Hindlimb muscle (tissue), 1 donor: ENCODE results near the gene TAF3. TPM values are rescaled to one million over a fixed set of nuclear protein-coding genes. Genes with fewer than 3 reads are reported as not detected.

ENCODE experiments used
- DNase-seq: peaks from one replicate; pipeline ENCODE4 v3.0.0-alpha.2; 2013
- polyA plus RNA-seq: library from polyadenylated mRNA; unstranded; fragments of 120-200 nt; gene quantifications from one replicate; pipeline ENCODE4 v1.2.1, GENCODE V29; 2013; ENCODE audit not compliant: insufficient read length

TAF3 gene
- polyA plus RNA-seq, 1 donor = 6.3 TPM

DNA sequence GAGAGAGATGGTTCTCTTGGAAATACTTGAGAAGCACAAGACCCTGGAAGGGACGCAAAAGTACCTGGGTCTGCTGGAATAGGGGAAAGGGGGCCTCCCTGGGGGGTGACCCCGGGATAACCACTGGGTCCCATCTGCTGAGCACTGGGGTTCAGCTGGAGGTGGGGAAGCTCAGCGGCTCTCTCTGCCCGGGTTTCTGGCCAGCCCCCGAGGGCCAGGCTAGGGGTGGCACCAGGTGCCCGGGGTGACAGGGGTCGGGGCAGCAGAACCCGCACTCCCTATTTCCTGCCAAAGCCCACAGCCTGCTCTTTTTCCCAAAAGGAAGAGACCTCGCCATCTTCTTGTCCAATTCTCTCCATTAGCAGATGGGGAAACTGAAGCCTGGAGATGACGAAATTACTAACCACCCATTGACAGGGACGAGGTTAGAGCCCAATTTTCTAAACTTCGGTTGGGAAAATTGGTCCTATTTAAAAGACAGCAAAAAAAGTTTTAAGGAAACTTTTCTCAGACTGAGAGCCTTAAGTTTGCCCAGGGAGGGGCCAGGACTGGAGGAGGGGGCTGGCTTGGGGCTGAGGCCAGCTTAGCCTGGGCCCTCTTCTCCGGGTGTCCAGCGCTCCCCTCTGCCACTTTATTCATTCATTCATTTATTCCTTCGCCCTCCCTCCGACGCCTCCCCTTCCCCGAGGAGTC, 218.3 kb downstream of the TAF3 start:
- no peak for DNase-seq

DNA sequence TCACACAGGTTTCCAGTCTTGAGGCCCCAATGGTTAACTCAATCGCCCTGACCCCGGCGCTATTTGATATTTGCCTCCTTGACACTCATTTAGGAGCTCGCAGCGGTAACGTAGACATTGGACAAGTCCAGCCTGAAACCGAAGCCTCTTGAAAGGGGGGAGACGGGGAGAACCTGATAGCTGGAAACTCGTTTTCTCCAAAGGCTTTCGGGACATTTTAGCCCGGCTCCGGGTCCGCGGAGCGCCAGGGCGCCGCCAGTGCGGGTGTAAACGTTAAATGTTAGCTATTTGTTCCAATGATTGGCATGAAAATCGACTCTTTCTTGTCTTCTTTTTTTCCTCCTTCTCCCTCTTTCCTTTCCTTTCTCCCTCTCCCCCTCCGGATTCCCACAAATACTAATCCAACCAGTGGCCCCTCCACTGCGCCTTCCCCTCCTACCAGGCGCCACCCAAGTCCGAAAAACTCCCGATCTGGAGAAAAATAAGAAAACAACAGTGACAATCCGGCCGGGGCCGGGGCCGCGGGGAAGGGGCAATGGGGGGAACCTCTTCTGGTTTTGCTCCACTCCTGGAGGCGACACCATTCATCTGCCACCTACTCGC, 219.0 kb downstream of the TAF3 start:
- DNase-seq = no peak

DNA sequence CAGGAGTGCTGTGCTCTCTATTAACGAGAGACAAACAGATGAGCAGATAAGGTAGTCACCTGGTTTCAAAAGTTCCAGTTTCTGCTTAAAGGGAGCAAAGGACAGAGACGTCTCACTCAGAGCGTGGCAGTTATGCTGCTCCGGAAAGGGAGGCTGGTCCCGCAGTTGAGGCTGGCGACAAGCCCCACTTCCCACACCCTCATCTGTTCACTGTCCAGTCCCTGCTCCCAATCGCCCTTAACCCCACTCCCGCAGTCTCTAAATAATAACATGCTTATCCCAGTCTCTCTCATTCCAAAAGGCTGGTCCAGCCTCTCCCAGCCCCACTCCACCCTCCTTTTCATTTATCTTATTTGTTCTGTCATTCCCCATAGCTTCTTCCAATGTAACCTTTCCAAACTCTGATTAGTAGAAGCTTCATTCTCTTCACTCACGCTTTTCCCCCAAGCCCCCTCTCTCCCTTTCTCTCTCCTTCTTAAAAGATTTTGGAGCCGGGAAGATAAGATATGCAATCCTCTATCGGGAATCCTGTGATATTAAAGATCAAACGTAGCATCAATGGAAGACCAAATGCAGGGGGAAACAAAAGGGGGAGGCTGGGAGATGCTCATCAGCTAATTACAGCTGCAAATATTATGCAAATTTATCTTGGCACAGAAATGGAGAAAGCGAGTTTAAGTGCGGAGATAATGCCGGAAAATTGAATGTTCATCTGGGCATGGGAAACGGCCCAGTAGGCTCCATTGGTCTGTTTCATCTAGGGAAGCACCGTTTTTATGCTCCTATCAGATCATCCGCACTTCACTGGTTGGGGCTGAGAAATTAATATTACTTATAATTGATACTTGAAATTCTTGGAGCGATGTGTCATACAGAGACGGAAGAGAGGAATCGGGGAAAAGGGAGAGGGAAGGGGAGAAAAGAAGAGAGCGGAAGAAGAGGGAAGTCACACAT, 219.9 kb downstream of the TAF3 start:
- no peak for DNase-seq

DNA sequence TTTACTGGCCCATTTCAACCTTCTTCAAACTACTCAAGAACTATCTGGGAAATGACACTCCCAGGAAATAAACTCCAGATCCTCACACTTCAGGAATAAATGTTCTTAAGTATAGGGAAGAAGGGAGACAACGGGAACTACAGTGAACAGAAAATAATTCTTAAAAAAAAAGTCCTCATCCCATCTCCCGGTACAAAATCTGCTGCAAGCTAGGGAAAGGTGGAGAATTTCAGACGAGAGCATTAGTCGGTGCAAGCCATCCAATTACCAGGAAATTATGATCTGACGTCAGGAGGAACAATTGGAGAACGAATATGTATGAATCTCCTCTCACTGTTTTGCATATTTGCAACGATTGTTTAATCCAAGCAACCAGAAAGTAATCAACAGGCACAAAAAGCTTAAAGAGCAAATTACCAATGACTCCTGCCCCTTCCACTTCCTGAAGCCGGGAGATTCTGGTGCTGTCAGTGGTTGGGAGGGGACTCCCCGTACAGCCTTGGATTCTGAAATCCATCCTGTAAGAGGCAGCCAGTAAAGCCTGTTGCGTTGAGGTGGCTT, 221.1 kb downstream of the TAF3 start:
- no peak for DNase-seq

DNA sequence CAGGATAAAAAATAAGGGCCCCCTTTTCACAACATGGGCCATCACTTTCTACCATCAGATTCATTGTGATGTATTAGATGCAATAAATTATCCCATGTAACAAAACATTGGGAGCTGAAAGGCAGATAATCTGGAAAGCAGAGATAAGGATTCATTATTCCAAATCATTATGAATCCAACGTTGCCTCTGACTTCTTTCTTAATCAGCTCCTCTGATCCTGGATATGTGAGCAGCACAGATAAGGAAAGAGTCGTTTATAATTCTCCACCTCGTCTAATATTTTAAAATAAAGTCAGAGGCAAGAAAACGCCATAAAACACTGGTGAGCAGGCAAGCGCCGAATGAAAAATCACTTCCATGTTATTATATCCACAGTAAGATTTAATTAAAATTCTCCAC, 222.3 kb downstream of the TAF3 start:
- no peak for DNase-seq

DNA sequence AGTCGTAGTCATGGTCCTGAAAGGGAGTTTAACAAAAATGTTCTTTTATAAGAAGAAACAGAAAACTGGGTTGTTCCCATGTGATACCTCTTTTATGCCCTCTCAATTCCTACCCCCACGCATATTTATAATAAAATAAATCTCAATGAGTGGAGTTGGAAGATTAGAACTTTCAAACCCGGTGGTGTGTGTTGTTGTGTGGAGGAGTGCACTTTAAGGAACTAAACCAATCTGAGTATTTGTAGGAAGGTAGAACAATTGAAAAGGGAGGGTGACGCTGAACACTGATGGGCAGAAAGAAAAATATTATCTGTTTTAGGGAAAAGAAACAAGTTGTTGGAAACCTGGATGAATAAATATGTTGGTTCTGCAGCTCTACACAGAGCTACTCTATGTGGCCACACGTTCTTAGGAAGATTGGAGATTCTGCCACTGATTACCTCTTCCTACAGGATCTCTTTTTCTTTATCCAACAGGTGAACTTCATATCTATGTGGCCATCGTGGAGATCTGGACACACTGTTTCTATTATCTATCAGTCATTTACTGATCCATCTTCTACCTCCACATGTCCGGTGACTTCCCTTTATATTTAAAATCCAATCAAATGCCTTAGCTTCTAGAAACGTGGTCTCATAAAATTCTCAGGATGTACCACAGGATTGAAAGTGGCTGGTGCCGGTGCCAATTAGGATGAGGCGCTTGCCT, 223.1 kb downstream of the TAF3 start:
- DNase-seq = no peak

DNA sequence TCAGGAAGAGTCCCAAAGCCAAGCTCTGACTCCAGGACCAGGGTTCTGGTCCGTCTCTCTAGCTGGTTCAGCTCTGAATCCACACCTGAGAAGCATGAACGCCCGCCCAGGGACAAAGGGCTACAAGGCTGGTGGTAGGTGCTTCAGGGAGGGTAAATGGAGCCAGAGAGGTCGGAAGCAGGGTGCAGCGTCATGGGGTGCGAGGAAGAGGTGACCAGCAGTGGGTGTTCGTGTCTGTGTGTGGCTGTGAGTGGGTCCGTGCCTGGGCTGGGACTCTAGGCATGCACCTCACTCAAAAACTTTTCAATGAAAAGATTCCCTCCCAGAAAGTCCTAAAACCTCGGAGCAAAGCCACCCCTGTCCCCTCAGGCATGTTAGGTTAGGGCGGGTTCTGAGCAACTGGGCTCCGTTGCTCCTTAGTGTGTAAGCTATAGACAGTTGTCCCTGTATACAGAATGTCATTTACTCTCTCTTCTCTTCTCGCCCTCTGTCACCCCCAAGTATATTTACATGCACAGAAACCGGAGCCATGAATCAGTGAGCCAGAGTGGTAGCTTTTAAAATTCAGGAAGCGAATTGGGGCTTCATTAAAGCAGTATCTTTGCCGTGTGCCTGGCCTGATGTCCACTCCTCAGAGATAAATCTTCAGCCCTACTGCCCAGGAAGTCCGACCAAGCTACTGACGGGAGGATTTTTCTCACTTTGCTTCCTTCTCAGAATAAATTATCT, 223.9 kb downstream of the TAF3 start:
- DNase-seq = no peak

DNA sequence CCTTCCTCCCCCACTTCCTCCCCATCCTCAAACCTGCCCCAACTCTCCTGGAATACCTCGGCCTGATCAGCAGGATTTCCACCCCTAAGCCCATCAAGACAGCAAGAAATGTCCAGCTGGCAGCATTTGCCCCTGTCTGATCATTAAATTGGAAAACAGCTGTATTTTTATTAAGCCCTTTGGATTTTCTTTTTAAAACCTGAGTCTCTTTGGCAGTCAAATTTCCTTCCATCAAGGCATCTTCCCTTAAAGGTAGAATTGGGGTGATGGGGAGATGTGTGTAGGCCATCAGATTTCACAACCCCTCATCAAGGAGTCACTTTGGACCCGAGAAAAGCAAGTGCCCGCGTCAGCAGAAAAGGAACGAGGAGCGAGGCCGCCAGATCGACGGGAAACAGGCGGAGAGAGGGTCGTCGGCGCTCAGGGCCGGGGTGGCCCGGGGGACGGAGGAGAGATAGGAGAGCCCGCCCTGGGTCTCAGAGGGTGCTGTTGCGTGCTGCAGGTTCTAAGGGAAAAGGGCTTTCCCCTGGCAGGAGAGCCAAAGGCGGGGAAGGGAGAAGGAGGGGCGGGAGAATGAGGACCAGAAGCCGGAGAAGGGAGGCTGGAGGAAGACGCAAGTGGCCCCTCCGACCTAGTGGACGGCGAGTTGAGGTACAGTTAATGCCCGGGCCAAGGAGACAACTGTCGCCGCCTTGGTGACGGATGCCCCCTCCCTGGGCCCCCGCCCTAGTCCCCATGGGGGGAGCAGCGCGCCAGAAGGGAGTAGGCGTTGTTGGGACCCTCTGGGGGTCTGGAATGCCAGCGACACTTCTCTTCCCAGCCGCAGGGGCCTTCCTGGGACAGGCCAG, 224.6 kb downstream of the TAF3 start:
- DNase-seq = no peak

DNA sequence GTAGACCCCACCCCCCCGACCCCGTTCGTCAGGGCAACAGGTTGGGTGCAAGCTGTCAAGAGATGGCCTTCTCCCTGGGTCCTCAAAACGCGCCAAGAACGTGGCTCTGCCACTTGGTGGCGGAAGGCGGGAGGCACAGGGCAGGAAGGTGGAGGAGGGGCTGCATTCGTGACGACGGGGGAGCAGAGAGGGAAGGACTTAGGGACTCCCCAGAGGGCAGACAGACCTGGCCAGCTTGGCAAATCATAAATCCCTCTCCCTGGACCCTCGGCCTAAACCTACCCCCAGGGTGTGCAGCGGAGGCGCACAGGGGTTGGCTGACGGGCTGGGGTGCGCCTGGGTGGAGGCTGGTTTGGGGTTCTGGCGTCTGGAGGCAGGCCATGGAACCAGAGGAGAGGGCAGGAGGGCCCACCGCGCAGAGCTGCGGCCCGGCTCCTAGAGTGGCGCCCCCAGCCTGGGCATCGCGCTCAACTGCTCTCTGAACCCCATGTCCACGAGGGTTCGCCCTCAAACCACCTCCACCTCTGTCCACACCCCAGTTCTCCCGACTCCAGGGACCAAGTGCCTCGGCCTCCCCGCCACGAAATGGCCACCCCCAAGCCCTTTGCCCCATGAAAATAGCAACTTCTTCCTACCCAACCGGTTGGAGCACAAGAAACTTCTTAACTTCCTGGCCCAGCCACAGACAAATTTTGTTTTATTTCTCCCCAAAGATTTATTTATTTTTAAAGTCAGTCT, 225.4 kb downstream of the TAF3 start:
- no peak for DNase-seq

DNA sequence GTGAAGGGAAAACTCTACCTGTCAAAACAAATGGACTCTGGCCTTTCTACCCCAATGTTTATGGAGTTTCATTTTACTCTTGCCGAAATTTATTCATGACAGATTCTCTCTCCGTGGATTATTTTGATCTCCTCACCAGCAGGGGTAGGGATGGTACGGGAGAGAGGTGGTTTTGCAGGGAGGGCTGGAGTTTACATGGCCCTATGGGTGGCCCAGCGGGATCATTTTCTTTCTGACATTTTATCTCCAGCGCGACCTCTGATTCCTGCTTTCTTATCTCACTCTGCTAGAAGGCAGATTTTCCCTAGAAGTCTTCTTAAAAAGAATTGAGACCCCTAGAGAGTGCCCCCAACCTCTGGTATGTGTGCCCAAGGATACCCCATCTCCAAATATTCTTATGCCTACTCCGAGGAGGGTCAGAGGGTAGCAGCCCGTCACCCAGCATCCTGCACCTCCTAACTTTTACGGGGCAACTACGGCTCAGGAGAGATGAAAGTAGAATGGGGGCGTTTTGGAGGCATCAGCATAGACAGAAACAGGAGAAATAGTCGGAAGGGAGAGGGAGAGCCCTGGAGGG, 226.1 kb downstream of the TAF3 start:
- DNase-seq = no peak

DNA sequence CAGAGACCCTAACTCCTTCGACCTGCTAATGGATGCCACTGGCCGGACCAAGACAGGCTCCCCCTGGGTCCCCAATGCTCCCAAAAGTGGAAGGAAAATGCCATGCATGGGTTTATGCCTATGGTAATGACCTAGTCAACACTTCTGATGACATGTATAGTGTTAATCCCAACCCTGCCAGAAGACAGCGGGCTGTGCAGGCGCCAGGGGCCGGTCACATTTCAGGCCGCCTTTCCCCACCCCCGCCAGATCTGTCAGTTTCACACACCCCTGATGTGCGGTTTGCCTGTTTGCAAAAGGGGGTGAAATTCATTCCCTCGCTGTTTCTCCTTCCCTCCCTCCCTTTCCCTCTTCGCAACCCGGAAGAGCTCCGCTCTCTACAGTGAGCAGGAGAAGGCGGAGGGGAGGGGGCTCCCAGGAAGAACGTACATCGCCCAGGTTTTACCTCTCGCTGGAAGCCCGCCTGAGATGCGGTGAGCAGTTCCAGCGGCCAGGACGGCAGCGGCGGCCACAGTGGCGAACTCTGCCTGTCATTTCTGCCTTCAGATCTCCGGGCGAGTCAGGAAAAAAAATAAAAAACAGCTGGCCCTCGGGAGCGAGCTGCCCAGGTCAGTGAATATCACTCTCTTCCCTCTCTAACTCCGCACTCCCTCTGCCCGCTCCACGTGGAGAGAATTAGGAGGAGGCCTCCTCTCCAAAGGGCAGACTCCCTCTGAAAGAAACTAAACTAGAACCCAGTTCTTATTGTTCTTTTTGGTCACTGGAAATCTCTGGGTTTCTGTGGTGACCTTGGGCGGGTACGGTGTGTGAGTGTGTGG, 226.8 kb downstream of the TAF3 start:
- no peak for DNase-seq

DNA sequence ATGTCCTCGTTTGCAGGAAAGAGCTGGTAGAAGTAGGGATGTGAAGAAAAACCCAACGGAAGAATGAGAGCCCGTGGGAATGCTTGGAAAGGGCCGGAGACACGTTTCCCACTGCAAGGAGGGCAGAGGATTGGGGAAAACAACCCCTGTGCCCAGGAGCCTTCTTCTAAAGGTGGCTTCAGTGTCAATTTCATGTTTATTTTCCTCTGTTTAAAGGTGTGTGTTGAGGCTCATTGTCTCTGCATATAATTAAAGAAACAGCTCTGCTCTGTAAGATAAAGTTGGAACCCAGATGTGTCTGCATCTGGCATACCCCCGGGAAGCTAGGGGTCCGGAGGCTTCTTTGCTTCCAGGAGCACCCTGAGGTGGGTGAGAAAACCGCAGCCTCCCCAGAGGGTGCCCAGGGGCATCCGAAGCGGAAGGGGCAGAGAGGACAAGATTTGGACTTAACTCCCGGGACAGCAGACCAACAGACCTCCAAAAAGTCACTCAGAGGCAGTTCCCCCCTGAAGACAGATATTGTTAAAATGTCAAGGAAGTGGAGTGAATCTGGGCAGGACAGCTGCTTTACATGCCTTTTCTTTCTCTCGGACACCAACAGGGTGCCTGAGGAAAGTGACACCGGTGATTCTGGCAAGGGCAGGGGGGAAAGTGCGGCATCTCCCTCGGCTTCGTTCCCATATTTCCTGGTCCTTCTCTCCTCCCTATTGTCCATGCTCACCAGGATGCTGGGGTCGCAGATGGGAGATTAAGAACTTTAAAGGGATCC, 227.6 kb downstream of the TAF3 start:
- no peak for DNase-seq

DNA sequence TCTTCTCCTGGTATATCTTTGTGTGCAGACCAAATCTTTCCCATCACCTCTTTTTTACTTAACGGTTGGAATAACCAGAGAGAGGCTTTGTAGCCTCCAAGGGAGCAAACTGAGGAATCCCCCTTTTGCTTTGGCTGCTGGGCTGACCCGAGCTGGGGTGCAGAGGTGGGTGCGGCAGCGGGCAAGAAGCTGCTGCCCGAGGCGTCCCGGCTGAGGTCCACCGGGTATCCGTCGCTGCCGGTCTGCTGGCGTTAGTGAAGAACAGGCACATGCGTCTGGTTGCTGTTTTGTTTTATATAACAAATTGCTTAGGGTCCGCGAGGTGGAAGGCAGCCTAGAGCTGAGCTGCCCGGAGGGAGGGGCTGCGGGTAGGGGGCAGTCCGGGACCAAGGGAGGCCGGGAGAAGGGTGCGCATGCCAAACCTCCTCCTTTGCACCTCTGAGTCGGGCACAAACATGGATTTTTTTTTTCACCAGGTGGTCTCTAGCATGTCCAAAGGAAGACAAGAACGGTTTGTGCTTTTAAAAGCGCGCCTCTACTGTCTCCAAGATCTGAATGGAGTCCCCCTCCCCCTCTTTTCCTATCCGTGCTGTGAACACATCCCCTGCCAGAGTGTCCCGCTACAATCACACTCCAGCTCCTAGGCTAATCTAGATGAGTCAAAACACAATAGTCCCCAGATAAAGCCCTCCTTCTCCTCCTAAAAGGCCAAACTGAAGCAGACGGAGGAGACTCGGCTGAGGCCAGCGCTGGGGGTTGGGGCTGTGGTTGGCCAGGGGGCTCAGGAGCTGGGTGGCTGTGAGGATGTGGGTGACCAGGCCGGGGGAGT, 229.4 kb downstream of the TAF3 start:
- DNase-seq = no peak

DNA sequence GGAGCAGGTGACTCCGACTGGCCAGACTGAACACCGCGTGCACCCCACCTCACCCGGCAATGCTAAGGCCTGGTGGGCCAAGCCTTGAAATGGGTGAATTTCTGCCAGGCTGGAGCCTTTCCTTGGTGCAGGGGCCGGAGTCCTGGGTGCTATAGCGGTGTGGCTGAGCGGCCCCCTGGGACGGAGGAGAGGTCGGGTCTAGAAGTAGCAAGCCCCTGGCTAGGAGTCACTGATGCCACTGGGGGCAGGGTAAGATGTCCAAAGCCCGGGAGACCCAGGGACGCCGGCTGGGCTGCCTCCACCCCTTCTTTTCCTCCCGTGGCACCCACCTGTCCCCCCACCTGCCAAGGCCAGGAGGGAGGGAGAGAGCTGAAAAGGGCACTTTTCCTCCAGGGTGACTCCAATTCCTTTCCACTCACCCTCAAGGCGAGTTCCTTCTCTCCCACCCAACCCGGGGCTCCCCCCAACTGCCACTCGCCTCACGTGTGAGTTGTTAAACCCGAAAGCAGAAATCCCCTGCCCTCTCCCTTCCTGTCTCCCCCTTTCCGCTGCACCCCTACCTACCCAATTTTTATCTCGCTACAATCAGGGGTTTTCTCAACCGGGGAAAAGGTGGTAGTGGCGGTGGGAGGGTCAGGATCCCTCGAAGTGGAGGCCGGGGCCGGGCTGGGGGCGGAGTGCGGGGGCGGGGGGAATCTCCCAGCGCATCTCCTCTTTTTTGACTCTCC, 230.1 kb downstream of the TAF3 start:
- no peak for DNase-seq

DNA sequence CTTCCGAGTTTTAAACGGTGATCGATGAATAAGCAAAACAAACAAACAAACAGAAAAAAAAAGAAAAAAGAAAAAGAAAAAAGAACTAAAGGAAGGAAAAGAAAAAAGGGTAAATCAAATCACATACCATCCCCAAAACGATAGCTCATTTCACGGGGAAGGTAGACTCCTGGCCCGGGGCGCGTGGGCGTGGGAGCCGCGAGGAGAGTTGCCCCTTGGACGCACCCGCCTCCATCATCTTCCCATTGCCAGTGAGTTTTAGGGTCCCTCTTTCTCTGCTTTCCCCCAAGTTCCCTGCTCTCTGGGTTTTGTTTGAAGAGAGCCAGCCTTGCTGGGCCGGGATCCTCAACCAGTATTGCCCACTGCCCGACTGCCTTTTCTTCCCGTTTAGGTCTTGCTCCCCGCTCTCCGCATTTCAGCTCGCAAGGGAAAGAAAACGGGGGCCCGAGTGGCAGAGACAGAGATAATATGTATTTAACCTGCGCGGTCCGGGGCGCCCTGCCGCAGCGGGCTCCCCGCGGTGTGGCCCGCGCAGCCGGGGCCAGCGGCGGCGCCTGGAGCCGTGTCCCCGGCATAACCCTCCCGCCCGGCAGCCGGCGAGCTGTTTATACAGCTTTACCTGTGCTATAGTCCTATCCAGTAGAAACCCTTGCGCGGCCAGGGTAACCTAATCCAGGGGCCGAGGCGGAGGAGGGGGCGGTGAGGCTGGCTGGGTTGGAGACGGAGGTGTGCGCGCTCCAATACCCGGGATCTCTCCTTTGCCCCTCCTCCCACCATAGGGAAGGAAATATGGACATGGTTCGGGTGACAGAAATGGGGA, 230.9 kb downstream of the TAF3 start:
- no peak for DNase-seq
